Prostate gland (tissue), 2 donors: ENCODE data around the gene OPRD1.

Experiments used
- POLR2A ChIP-seq: fragments of 450-650 bp; IDR thresholded peaks from one replicate; pipeline ENCODE4 v1.6.1; 2016; ENCODE audit warnings: antibody characterized with exemption, mild to moderate bottlenecking
- POLR2AphosphoS5 ChIP-seq: sonication (generic); formaldehyde crosslinking; IDR thresholded peaks from one replicate; pipeline ENCODE4 v1.6.1; 2017; ENCODE audit warnings: antibody characterized with exemption
- TF ChIP-seq, protein P1 (sequence below), 4 experiments: fragments of 200-600 bp in 2 of 4; fragments of 450-650 bp in 2 of 4; sonication (generic) in 2 of 4; IDR thresholded peaks; 1 replicate in 3 of 4; 2 replicates in 1 of 4; pipeline ENCODE4 v1.5.1; 2016 to 2019; ENCODE audit warnings: antibody characterized with exemption in 4 of 4, mild to moderate bottlenecking in 2 of 4, moderate library complexity in 2 of 4

DNA sequence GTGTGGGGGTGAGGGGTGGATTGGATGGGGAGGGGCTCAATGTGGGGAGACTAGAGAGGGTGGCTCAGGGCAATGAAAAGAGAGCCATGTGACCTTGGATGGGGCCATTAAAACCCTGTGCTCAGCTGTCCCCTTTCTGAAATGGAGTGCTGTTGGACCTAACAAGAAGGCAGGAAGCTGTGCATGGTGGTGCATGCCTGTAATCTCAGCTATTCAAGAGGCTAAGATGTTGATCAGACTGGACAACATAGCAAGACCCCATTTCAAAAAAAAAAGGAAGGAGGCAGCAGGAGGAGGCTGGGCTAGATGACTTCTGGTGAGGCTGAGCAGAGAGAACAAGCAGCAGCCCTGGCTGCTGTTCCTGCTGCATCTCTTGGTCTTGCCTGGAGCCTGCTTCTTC, 7.0 kb downstream of the OPRD1 start:
- TF ChIP-seq, protein P1, sequence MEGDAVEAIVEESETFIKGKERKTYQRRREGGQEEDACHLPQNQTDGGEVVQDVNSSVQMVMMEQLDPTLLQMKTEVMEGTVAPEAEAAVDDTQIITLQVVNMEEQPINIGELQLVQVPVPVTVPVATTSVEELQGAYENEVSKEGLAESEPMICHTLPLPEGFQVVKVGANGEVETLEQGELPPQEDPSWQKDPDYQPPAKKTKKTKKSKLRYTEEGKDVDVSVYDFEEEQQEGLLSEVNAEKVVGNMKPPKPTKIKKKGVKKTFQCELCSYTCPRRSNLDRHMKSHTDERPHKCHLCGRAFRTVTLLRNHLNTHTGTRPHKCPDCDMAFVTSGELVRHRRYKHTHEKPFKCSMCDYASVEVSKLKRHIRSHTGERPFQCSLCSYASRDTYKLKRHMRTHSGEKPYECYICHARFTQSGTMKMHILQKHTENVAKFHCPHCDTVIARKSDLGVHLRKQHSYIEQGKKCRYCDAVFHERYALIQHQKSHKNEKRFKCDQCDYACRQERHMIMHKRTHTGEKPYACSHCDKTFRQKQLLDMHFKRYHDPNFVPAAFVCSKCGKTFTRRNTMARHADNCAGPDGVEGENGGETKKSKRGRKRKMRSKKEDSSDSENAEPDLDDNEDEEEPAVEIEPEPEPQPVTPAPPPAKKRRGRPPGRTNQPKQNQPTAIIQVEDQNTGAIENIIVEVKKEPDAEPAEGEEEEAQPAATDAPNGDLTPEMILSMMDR (IDR thresholded peaks at IDR 0.05), result no peak
- TF ChIP-seq POLR2AphosphoS5 (no peak), POLR2A (no peak)
